A549 (cell line): Measurements from ENCODE around the gene JARID2. TPM values are rescaled to one million over a fixed set of nuclear protein-coding genes. Genes with fewer than 3 reads are reported as not detected.

Source experiments
- ATAC-seq, 2 experiments: fragments of 200-7000 bp in 1 of 2; fragments of >200 bp in 1 of 2; cut with Nextera tagmentation in 1 of 2; cut with Tn5 transposase in 1 of 2; 3 replicates each; pipeline versions ENCODE4 v1.8.0 to v1.9.1; 2018 to 2020; ENCODE audit warnings: mild to moderate bottlenecking in 1 of 2, moderate library complexity in 1 of 2
- CTCF ChIA-PET: fragments of 300-600 bp; sonication (Branson Sonifier 250); formaldehyde crosslinking; extraction: SDS; loops from one replicate; lab custom pipeline; 2021; ENCODE audit warnings: antibody characterized with exemption, inconsistent platforms; lab: Yijun Ruan, JAX
- POLR2A ChIA-PET: fragments of 350-600 bp; formaldehyde crosslinking; extraction: SDS; loops from one replicate; lab custom pipeline; 2021; ENCODE audit warnings: antibody characterized with exemption, inconsistent platforms; lab: Yijun Ruan, JAX
- DNase-seq, 2 experiments: peaks; one replicate each; pipeline versions ENCODE4 v3.0.0 to v3.0.0-alpha.2; 2011 to 2016; ENCODE audit warnings: low read depth in 1 of 2, low spot score in 1 of 2
- FAIRE-seq: peaks from 2 replicates; lab custom pipeline; 2011; peaks lifted over from hg19 to GRCh38; lab: Jason Lieb, UNC
- H3K27ac ChIP-seq, 2 experiments: fragments of >200 bp; sonication (Bioruptor Twin); formaldehyde crosslinking; 3 replicates each; pipeline ENCODE4 v1.5.1; 2016 to 2017
- H3K4me1 ChIP-seq: fragments of >200 bp; sonication (Bioruptor Twin); formaldehyde crosslinking; 3 replicates; pipeline ENCODE4 v1.6.1; 2016
- H3K4me2 ChIP-seq: fragments of >200 bp; sonication (Bioruptor Twin); formaldehyde crosslinking; 3 replicates; pipeline ENCODE4 v1.6.1; 2016
- H3K4me3 ChIP-seq: fragments of >200 bp; sonication (Bioruptor Twin); formaldehyde crosslinking; 3 replicates; pipeline ENCODE4 v1.5.1; 2016
- H3K9me3 ChIP-seq: fragments of >200 bp; sonication (Bioruptor Twin); formaldehyde crosslinking; 3 replicates; pipeline ENCODE4 v1.6.1; 2016
- CEBPB ChIP-seq, 2 experiments: fragments of >200 bp in 1 of 2; sonication (Bioruptor Twin) in 1 of 2; formaldehyde crosslinking in 1 of 2; IDR thresholded peaks; 2 replicates each; pipeline ENCODE4 v1.6.1; 2012 to 2016
- EHF ChIP-seq: fragments of 250-450 bp; sonication (Bioruptor Pico); IDR thresholded peaks from 2 replicates; pipeline ENCODE4 v1.5.0; 2020; ENCODE audit warnings: mild to moderate bottlenecking
- EHMT2 ChIP-seq: fragments of 200-600 bp; sonication (generic); IDR thresholded peaks from 2 replicates; pipeline ENCODE4 v1.6.1; 2016; ENCODE audit warnings: antibody characterized with exemption, low read depth, mild to moderate bottlenecking, moderate library complexity
- ELK1 ChIP-seq: fragments of 150-350 bp; IDR thresholded peaks from 2 replicates; pipeline ENCODE4 v1.6.1; 2014; ENCODE audit warnings: low read depth, mild to moderate bottlenecking, low read length
- ESRRA ChIP-seq: fragments of 150-350 bp; IDR thresholded peaks from 2 replicates; pipeline ENCODE4 v1.6.1; 2014; ENCODE audit warnings: mild to moderate bottlenecking, low read length, borderline replicate concordance
- FOSL2 ChIP-seq, 2 experiments: fragments of 450-650 bp in 1 of 2; fragments of >200 bp in 1 of 2; sonication (Bioruptor Twin) in 1 of 2; formaldehyde crosslinking; IDR thresholded peaks; 2 replicates each; pipeline versions ENCODE4 v1.5.0 to v1.6.1; 2016 to 2020; ENCODE audit warnings: mild to moderate bottlenecking in 1 of 2, moderate library complexity in 1 of 2
- FOXS1 ChIP-seq: fragments of 250-450 bp; sonication (Bioruptor Pico); IDR thresholded peaks from 2 replicates; pipeline ENCODE4 v1.5.0; 2020; ENCODE audit warnings: mild to moderate bottlenecking, moderate library complexity
- HES2 ChIP-seq: fragments of >200 bp; sonication (Bioruptor Twin); formaldehyde crosslinking; IDR thresholded peaks from 2 replicates; pipeline ENCODE4 v1.6.1; 2016
- HMGXB4 ChIP-seq: fragments of 250-450 bp; sonication (Bioruptor Pico); IDR thresholded peaks from 2 replicates; pipeline ENCODE4 v1.5.0; 2021; ENCODE audit warnings: mild to moderate bottlenecking, moderate library complexity, borderline replicate concordance
- HOXA7 ChIP-seq: fragments of 250-450 bp; sonication (Bioruptor Pico); IDR thresholded peaks from 2 replicates; pipeline ENCODE4 v1.5.0; 2020; ENCODE audit warnings: mild to moderate bottlenecking, moderate library complexity
- HOXB13 ChIP-seq: fragments of 250-450 bp; sonication (Bioruptor Pico); IDR thresholded peaks from 2 replicates; pipeline ENCODE4 v1.5.0; 2020; ENCODE audit warnings: low read depth, mild to moderate bottlenecking, moderate library complexity
- HOXB5 ChIP-seq: fragments of 250-450 bp; sonication (Bioruptor Pico); IDR thresholded peaks from 2 replicates; pipeline ENCODE4 v1.5.0; 2020; ENCODE audit warnings: mild to moderate bottlenecking, moderate library complexity
- JUNB ChIP-seq: fragments of >200 bp; sonication (Bioruptor Twin); formaldehyde crosslinking; IDR thresholded peaks from 2 replicates; pipeline ENCODE4 v1.6.1; 2016
- KDM5A ChIP-seq: fragments of 200-600 bp; sonication (generic); IDR thresholded peaks from 2 replicates; pipeline ENCODE4 v1.6.1; 2016; ENCODE audit warnings: antibody characterized with exemption, mild to moderate bottlenecking
- MAX ChIP-seq: IDR thresholded peaks from 2 replicates; pipeline ENCODE4 v1.6.1; 2012
- MAZ ChIP-seq: fragments of 150-350 bp; IDR thresholded peaks from 2 replicates; pipeline ENCODE4 v1.6.1; 2014; ENCODE audit warnings: antibody characterized with exemption, low read depth, low read length, borderline replicate concordance
- MYC ChIP-seq: IDR thresholded peaks from 2 replicates; pipeline ENCODE4 v1.6.1; 2012; ENCODE audit warnings: mild to moderate bottlenecking, inconsistent platforms, low read length, improper control_type of control experiment, borderline replicate concordance
- NFE2L2 ChIP-seq: fragments of 150-350 bp; conservative IDR thresholded peaks from 2 replicates; pipeline ENCODE4 v1.6.1; 2014; ENCODE audit warnings: low read length
- NPAS2 ChIP-seq: fragments of 250-450 bp; sonication (Bioruptor Pico); IDR thresholded peaks from 2 replicates; pipeline ENCODE4 v1.8.0; 2022; ENCODE audit warnings: mild to moderate bottlenecking, moderate library complexity, borderline replicate concordance
- POLR2A ChIP-seq: IDR thresholded peaks from 2 replicates; pipeline ENCODE4 v1.6.1; 2012; ENCODE audit warnings: mild to moderate bottlenecking, low read length
- POLR2AphosphoS2 ChIP-seq: conservative IDR thresholded peaks from 2 replicates; pipeline ENCODE4 v1.6.1; 2012; ENCODE audit warnings: low read length, improper control_type of control experiment, inconsistent platforms
- RAD21 ChIP-seq, 2 experiments: fragments of >200 bp in 1 of 2; sonication (Bioruptor Twin) in 1 of 2; formaldehyde crosslinking in 1 of 2; IDR thresholded peaks in 1 of 2; conservative IDR thresholded peaks in 1 of 2; 2 replicates in 1 of 2; 3 replicates in 1 of 2; pipeline ENCODE4 v1.6.1; 2012 to 2018; ENCODE audit warnings: inconsistent platforms in 1 of 2
- RCOR1 ChIP-seq: fragments of 150-350 bp; IDR thresholded peaks from 2 replicates; pipeline ENCODE4 v1.6.1; 2014; ENCODE audit warnings: antibody characterized with exemption, low read length, low read depth
- REST ChIP-seq: fragments of 200-600 bp; sonication (generic); IDR thresholded peaks from 2 replicates; pipeline ENCODE4 v1.6.1; 2016; ENCODE audit warnings: antibody characterized with exemption, mild to moderate bottlenecking, moderate library complexity
- RNF2 ChIP-seq: fragments of 200-600 bp; sonication (generic); IDR thresholded peaks from 2 replicates; pipeline ENCODE4 v1.6.1; 2016; ENCODE audit warnings: low read depth, mild to moderate bottlenecking, antibody characterized with exemption, moderate library complexity, borderline replicate concordance
- TFCP2L1 ChIP-seq: fragments of 250-450 bp; sonication (Bioruptor Pico); IDR thresholded peaks from 2 replicates; pipeline ENCODE4 v1.5.0; 2021; ENCODE audit warnings: mild to moderate bottlenecking
- TP53 ChIP-seq: fragments of 250-450 bp; sonication (Bioruptor Pico); IDR thresholded peaks from 2 replicates; pipeline ENCODE4 v1.5.0; 2021; ENCODE audit warnings: mild to moderate bottlenecking, moderate library complexity
- WGBS: methylation state at CpG from one replicate; pipeline ENCODE4 v1.1.6; 2017; ENCODE audit errors: missing lambda C conversion rate; 5-methylcytosine and 5-hydroxymethylcytosine counted together
- polyA plus RNA-seq, 4 experiments: library from polyadenylated mRNA; depleted of rRNA in 3 of 4; stranded (reverse); fragments of >200 nt; fragmentation: RNase III in 1 of 4; extraction: RNeasy Plus Mini Kit Qiagen cat#74134 plus additional on column Dnase treatment in 1 of 4; gene quantifications; 2 replicates in 3 of 4; 3 replicates in 1 of 4; pipeline ENCODE4 v1.2.3, GENCODE V29; 2011 to 2017

JARID2 gene
- polyA plus RNA-seq, 2 of the 4 experiments (the other 2 are of a cell fraction), result 7.8 to 8.3 TPM

- 88% methylated on average over 6 of the region's 6 CpGs for WGBS
- DNase-seq, result no peak
- H3K4me1 ChIP-seq, result no peaks in the 10 kb centered on the region
- CTCF ChIA-PET, result no interaction called here
- TF ChIP-seq MAZ (no peak), EHMT2 (no peak), POLR2A (no peak), NPAS2 (CRISPR knock-in tag) (no peak), TFCP2L1 (CRISPR knock-in tag) (no peak), HOXB5 (CRISPR knock-in tag) (no peak), EHF (no peak), RNF2 (no peak), FOSL2 (IDR thresholded peaks at IDR 0.05) (no peak), FOSL2 (CRISPR knock-in tag; IDR thresholded peaks at IDR 0.05) (no peak), NFE2L2 (no peak), TP53 (CRISPR knock-in tag) (no peak), ESRRA (no peak), KDM5A (no peak), ELK1 (no peak), JUNB (no peak), FOXS1 (CRISPR knock-in tag) (no peak), RAD21 (conservative IDR thresholded peaks at IDR 0.05 in 1 of 2, IDR thresholded peaks at IDR 0.05 in 1 of 2) (no peak)
- H3K9me3 ChIP-seq, result no peaks in the 10 kb centered on the region
- FAIRE-seq, result no peak
- no peak overlapping the region for H3K27ac ChIP-seq
- H3K4me3 ChIP-seq, result no peak overlapping the region
- no peak overlapping the region for H3K4me2 ChIP-seq
- POLR2A ChIA-PET, result no interaction called here
- no peak for ATAC-seq
Measured at GRCh38 chr6:15465212-15465611, 219.3 kb downstream of the JARID2 start.

GRCh38 chr6:15470746-15471145, 224.9 kb downstream of the JARID2 start:
- FAIRE-seq (no peak), DNase-seq (no peak), ATAC-seq (no peak)
- 92% methylated on average over 8 of the region's 8 CpGs for WGBS
- ChIA-PET POLR2A (no interaction called here), CTCF (interaction anchor here (0.5 to 0.6 kb wide), 2 partner anchors 195 to 1333 kb away, joined by 3 read pairs; no protein-coding TSS in a partner anchor)
- Histone ChIP-seq H3K4me1 (no peaks in the 10 kb centered on the region), H3K27ac (no peak overlapping the region), H3K4me3 (no peak overlapping the region), H3K4me2 (no peak overlapping the region), H3K9me3 (no peaks in the 10 kb centered on the region)
- TF ChIP-seq HOXB5 (CRISPR knock-in tag) (no peak), MAX (no peak)

- no peak for TF ChIP-seq TFCP2L1 (CRISPR knock-in tag)
- no peak for TF ChIP-seq POLR2AphosphoS2
- no peak for TF ChIP-seq ESRRA
- no peak for TF ChIP-seq REST
- no peak for TF ChIP-seq MYC
- TF ChIP-seq HOXA7, result no peak
- no peak for TF ChIP-seq MAX
- TF ChIP-seq HOXB13 (CRISPR knock-in tag), result no peak
- TF ChIP-seq KDM5A, result no peak
- TF ChIP-seq CEBPB (IDR thresholded peaks at IDR 0.05), result no peak
- no peak for TF ChIP-seq EHMT2
- TF ChIP-seq RCOR1, result no peak
- no peak for TF ChIP-seq HES2
- TF ChIP-seq NPAS2 (CRISPR knock-in tag), result no peak
- no peak for TF ChIP-seq HMGXB4 (CRISPR knock-in tag)
- Histone ChIP-seq H3K27ac (no peak overlapping the region), H3K4me2 (no peak overlapping the region), H3K9me3 (no peaks in the 10 kb centered on the region), H3K4me1 (no peaks in the 10 kb centered on the region), H3K4me3 (no peak overlapping the region)
- ATAC-seq (no peak), DNase-seq (no peak), FAIRE-seq (no peak)
- ChIA-PET POLR2A (no interaction called here), CTCF (no interaction called here)
- 96% methylated on average over 3 of the region's 3 CpGs for WGBS
Measured at GRCh38 chr6:15472621-15473020, 226.8 kb downstream of the JARID2 start.
